ENCODE results near the gene FAU. TPM values are rescaled to one million over a fixed set of nuclear protein-coding genes. Genes with fewer than 3 reads are reported as not detected.
"Not testable (repeated sequence)": the region's sequence is repeated elsewhere in the genome, so short reads cannot be mapped to it uniquely, and the experiment has no call there.

The FAU gene
- total RNA-seq, 1 experiment from 2014 or later = 410 TPM

DNA sequence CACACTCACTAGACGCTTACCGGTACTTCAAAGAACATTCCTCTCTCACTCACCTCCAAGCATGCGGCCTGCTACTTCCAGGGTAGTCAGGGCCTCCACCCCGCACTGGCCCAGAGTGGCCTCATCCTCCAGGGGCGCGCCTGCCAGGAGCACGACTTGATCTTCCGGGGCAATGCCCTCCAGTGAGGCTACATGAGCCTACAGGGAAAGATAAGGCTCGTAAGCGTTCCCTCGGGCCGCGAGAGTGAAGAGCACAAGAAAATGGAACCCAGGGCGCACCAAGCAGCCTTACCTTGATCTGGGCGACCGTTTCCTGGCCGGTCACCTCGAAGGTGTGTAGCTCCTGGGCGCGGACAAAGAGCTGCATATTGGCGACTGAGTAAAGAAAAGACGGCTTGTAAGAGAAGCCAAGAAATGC, 478 bp downstream of the FAU start:
- no peak for DNase-seq (ENCODE audit: low read depth)

DNA sequence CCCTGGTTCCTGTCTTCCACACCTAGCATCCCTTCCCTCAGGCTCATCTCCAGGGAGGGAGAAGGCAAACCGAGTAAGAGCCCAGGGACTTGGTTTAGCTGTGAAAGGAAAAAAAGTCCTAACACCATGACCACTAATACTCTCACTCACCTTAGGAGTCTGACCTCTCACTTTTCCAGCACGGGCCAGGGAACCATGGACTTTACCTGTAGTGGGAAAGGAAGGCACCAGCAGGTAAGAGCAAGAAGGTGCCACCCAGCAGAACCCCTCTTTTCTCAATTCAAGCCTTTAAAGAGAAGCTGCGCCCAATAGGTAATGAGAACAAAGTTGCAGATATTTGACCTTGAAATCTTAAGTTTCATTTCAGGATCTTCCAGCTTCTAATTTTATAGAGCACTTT, 1.1 kb downstream of the FAU start:
- no peak for DNase-seq (ENCODE audit: low read depth)

DNA sequence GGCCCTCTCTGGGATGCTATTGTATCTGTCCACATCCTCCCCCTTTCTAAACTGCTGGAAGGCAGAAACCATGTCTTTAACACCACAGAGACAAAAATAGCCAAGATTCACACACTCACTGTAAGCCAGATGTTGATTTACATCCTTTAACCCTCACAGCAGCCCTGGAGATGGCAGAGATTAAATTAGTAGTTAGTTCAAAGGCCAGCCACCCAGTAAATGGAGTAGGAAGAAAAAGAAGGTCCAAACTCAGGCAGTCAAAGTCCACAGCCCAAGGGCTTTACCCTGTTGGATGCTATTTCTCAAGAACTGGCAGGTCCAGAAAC, 2.3 kb downstream of the FAU start:
- DNase-seq (ENCODE audit: low read depth) = no peak

DNA sequence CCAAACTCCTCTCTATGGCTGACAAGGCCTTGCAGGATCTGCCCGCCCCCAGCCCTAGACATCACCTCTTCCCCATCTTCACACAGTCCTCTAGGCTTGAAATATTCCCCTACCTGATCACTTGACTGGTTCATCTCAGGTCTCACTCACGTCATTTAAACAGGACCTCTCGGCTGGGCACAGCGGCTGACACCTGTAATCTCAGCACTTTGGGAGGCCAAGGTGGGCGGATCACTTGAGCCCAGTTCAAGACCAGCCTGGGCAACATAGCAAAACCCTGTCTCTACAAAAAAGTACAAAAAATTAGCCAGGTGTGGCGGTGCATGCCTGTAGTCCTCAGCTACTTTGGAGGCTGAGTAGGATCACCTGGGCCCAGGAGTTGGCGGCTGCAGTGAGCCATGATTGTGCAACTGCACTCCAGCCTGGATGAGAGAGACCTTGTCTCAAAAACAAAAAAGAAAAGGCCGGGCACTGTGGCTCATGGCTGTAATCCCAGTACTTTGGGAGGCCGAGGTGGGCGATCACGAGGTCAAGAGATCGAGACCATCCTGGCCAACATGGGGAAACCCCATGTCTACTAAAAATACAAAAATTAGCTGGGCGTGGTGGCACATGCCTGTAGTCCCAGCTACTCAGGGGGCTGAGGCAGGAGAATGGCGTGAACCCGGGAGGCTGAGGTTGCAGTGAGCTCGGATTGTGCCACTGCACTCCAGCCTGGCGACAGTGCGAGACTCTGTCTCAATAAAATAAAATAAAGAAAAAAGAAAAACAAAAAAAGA, 2.9 kb downstream of the FAU start:
- DNase-seq (ENCODE audit: low read depth) = not testable (repeated sequence)

DNA sequence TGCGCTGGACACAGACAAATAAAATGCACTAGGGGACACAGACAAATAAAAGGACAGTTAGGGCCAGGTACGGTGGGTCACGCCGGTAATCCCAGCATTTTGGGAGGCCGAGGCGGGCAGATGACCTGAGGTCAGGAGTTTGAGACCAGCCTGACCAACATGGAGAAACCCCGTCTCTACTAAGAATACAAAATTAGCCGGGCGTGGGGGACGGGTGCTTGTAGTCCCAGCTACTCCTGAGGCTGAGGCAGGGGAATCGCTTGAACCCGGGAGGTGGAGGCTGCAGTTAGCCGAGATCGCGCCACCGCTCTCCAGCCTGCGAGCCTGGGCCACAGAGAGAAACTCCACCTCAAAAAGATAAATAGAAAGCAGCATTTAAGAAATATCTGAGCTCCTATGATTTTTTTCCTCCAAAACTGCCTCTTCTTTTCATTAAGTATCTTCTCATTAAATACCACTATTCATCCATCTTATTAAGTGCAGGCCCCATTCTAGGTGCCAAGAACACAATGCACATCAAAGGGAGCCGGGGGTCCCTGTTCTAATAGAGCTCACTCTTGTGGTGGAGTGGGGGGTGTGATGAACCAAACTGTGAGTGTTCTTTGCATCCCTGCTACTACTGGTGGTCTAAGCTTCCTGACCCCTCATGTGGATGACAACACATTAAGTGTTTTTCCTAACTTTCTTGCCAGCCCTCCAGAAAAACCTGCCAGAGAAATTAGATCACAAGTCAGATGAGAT, 3.7 kb downstream of the FAU start:
- DNase-seq (ENCODE audit: low read depth) = no peak

DNA sequence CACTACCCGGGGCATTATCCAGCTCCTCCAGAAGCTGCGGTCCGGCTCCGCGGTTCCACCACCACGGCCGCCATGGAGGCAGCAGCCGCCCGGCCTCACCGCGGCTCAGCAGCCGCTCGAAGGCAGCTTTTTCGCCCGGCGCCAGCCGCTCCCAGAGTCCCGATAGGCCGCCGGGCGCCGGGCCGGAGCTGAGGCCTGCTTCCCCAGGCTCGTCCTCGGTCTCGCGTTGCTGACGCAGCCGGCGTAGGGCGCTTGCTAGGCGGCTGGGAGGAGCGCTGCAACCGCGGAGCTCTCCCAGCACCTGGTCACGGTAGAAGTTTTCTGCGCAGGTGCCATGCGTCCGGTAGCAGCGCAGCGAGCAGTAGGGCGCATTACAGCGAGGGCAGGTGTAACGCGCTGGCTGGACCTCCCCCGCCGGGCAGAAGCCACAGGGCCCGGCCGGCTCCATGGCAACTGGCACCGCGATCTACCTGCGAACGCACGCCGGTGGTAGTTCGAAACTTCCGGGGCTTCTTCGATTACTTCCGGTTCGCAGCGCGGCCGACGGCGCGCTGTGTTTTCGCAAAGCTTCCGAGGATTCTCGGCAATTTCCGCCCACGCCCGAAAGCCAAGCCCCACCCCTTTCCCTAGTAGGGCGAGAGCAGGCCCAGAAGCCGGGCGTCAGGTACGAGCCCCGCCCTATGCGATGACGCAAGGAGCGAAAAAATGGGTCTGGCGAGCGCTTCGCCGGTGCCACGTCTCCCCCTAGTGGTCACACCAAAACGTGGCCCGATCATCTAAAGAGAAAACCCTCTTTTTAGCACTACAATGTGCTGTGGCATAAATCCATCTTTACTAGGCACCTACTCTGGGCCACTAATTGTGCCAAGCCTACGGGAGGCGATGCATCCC, 4.5 kb downstream of the FAU start, which contains the start of gene ZNHIT2:
Gene ZNHIT2 (minus strand): TSS at position 496 of the 891 bp plus-strand sequence. CDS start 48 bp downstream, at position 448.
- DNase-seq (ENCODE audit: low read depth) = peak; percentile 98

DNA sequence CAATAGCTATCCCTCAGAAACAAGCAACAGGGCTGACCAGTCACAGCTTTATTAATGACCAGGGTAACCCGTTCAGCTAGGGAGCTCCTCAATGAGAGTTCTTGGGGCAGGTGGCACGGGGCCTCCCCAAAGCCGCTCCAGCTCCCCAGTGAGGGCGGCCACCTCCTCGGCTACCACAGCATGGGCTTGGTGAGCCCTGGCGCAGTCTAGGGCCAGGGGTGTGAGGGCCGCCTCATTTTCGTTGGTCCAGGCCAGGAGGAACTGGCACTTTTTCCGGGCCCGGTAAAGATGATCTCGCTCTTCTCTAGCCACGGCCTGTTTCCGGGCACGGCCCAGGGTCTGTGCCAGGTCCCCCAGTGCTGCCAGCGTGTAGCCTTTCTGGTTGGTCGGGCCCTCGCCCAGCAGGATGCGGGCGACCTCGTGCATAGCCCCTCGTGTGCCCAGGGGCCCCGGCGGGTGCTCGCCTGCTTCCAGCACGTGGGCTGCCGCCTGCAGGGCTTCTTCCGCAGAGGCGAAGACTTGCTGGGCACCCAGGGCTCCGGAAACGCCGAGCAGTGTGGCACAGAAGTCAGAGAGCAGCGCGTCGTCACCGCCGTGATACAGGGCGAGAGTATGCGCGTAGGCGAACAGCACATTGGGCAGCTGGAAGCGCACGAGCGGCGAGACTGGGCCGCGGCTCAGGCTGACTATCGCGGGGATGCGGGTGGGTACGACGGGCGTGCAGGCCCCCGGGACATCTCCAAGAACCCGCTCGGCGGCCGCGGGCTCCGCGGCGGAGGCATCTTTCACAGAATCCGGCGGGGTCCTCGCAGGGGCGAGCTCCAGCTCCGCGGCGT, 5.3 kb downstream of the FAU start:
- peak; percentile 30 for DNase-seq (ENCODE audit: low read depth)

DNA sequence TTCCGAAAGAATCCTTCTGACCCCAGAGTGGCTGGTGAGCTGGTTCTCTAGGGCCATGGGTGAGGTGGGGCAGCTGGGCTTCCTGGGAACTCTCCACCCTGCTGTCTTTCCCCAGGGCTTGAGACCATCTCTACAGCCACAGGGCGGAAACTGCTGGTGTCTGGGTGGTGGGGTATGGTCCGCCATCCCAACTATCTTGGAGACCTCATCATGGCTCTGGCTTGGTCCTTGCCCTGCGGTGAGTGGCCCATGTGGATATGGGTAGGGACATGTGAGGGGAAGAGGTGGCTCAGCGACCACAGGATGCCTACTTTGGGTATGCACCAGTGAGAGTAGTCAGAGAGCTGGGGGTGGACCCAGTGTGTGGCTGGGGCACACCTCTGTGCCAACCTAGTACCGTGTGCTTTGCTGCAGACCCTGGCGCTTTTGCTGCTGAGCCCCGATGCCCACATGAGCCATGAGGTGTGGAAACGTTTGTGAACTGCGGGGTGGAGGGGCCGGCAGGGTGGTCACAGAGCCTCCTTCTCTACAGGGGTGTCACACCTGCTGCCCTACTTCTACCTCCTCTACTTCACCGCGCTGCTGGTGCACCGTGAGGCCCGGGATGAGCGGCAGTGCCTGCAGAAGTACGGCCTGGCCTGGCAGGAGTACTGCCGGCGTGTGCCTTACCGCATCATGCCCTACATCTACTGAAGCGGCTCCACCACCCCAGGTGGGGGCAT, 6.4 kb downstream of the FAU start:
- no peak for DNase-seq (ENCODE audit: low read depth)

DNA sequence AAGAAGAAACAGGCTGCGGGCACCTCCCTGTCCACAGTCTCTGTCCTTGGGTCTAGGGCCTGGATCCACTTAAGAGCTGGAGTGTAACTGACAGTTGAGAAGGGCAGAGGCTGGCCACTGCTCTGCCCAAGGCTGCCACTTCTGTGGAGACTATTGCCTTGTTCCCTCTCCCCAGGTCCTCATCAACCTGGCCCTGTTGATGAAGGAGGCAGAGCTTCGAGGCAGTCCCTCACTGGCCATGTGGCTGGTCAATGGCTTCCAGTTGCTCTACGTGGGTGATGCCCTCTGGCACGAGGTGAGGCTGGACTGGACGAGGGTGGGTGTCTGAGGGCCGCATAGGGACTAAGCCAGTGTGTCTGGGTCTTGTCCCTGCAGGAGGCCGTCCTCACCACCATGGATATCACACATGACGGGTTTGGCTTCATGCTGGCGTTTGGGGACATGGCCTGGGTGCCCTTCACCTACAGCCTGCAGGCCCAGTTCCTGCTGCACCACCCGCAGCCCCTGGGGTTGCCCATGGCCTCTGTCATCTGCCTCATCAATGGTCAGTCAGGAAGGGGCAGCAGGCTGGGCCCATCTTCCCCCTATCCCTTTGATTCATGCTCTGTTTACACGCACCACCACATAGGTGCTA, 7.3 kb downstream of the FAU start:
- no peak for DNase-seq (ENCODE audit: low read depth)

DNA sequence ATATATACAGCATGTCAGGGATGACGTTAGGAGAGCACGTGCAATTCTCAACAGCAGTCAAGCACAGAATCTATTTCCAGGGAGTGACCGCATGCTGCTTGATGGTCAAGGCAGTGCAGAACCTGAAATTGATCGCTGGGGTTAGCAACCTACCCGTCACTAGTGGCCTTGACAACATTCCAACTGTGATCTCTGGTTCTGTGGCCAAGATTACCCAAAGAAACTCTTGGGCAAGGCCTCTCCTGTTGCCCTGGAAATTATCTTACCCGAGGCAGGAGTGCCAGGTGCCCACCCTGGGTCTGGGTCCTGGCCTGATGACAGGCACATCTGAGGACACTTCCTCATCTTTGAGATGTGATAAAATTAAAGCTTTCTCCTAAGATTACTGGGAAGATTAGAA, 8.1 kb downstream of the FAU start:
- DNase-seq (ENCODE audit: low read depth) = no peak

DNA sequence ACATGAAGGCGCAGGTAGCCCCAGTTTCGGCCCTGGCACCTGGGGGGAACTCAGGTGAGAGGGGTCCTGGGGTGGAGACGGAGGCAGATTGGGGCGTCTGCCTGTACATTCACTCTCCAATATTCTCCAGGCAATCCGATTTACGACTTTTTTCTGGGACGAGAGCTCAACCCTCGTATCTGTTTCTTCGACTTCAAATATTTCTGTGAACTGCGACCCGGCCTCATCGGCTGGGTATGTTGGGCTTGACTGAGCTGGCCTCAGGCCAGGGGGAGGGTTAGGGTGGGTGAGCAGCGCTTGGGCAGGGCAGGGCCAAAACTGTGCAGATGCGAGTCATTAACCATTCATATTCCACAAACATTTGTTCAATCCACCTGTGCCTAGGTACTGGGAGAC, 8.6 kb downstream of the FAU start:
- DNase-seq (ENCODE audit: low read depth) = no peak

DNA sequence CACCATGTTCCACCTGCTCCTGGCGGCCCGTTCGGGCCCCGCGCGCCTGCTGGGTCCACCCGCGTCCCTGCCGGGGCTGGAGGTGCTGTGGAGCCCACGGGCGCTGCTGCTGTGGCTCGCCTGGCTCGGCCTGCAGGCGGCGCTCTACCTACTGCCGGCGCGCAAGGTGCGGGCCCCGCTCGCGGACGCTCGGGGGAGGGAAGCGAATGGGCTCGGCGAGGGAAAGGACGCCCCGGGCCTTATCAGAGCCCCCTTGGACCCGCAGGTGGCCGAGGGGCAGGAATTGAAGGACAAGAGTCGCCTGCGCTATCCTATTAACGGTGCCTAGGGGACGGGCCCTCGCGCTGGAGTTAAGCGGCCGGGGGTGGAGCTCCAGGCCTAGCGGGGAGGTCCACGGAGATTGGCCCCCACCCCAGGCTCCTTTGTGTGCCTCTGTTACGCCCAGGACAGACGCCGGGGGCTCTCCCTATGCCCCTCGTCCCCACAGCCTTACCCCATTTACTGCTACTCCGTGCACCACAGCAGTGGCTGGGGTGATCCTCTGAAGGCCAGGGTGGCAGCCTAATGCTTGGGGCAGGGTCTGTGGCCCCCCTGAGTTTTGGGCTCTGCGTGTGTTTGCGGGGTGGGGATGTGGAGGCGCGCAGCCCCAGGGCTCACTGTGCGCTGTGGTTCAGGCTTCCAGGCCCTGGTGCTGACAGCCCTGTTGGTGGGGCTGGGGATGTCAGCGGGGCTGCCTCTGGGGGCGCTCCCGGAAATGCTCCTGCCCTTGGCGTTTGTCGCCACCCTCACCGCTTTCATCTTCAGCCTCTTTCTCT, 9.2 kb downstream of the FAU start:
- DNase-seq (ENCODE audit: low read depth) = no peak

DNA sequence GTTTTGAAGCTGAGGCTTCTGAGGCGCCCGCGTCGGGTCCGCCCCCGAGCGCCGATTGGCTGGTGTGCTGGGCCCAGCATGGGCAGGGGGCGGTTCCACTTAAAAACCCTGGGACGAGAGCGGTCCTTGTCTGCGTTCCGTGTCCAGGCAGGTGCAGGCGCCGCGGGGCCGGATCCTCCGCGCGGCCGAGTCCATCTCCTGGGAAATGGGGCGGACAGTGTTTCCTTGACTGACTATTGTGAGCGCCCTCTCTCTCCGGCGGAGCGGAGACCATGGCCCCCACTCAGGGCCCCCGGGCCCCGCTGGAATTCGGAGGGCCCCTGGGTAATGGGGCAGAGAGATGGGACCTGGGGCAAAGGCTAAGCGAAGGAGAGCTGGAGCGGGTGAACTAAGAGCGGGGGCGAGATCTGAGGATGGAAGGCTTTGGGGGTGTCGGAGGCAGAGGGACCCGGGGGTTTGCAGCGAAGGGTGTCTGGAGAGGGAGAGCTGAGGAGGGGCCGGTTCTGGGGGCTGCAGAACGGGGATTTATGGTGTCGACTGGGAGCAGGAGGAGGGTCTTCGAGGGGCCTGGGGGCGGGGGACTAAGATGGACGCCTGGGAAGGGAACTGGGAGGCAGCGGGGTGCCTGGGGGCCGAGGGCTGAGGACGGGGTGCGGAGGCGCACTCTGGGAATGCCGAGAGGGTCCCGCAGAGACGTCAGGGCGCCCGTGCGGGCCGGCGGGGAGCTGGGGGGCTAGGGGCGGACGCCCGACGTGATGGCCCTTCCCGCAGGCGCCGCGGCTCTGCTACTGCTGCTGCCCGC, 10.0 kb downstream of the FAU start, which contains the start of gene TM7SF2:
Gene TM7SF2 (plus strand): TSS at position 129 of the 802 bp plus-strand sequence. CDS start 144 bp downstream, at position 273.
- DNase-seq (ENCODE audit: low read depth) = no peak

DNA sequence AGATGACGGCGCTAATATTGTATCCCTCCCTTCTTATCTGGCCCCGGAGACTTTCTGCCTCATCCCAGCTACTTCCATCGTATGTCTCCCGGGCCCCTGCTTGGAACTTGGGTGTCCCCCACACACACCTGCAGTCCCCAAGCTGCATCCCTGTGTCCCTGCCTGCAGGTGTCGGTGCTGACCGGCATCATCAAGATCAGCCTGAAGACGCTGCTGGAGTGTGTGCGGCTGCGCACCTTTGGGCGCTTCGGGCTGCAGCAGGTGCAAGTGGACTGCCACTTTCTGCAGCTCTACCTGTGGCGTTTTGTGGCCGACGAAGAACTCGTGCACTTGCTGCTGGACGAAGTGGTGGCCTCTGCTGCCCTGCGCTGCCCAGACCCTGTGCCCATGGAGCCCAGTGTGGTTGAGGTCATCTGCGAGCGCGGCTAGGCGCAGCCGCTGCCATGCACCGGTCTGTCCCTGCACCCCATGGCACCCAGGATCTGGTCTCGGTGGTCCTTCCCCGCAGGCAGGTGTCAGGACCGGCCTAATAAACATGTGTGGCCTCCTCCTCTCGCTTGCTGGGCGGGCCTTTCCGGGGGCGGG, 10.7 kb downstream of the FAU start:
- DNase-seq (ENCODE audit: low read depth) = no peak

DNA sequence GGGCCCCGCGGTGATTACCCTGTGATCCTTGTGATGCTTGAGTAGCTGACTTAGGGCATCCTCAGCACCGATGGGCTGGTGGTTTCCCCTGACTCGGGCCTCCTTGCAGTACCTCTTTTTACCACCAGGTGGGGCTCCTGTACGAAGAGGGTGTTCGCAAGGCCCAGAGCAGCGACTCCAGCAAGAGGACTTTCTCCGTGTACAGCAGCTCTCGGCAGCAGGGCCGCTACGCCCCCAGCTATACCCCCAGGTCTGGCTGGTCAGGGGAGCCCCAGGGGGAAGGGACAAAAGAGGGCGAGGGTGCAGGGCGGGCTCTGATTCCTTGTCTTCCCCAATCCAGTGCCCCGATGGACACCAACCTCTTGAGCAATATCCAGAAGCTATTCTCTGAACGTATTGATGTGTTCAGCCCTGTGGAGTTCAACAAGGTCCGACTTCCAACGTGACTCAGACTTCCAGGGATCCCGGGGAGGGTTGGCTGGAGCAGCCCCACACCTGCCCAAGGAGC, 11.5 kb downstream of the FAU start:
- DNase-seq (ENCODE audit: low read depth) = peak; percentile 80

DNA sequence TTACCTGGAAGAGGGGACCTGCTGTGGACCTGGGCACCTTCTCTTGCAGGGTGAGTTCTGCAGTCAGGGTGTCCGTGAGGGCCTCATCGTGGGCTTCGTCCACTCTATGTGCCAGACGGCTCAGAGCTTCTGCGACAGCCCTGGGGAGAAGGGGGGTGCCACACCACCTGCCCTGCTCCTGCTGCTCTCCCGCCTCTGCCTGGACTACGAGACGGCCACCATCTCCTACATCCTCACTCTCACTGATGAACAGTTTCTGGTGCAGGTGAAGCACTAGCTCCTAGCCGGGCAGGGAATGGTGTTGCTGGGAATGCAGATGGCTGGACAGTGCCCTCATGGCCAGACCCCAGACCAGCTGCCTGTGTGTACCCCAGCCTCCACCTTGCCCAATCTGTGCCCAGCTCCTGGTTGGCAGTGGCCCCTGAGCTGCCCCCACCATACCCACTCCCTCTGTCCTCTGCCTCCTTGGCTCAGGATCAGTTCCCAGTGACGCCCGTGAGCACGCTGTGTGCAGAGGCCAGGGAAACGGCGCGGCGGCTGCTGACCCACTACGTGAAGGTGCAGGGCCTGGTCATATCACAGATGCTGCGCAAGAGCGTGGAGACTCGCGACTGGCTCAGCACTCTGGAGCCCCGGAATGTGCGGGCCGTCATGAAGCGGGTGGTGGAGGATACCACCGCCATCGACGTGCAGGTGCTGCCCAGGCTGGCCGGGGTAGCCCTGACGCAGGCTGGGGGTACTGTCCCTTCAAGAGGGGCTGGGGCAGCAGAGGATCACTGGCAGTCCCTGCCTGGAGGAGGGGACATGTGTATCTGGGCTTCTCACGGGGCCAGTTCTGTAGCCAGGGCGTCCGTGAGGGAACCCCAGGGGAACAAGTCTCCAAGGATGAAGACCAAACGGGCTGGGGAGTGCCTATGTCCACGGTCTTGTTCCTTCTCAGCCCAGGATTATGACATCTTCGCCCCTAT, 12.4 kb downstream of the FAU start:
- no peak for DNase-seq (ENCODE audit: low read depth)
